CD4-positive, alpha-beta T cell (primary cell): ENCODE data around the gene GALNT1. TPM values are rescaled to one million over a fixed set of nuclear protein-coding genes. Genes with fewer than 3 reads are reported as not detected.

Experiments used
- ATAC-seq: fragments of 200-7000 bp; cut with Tn5 transposase; one replicate; pipeline ENCODE4 v1.10.0; 2022; ENCODE audit warnings: mild to moderate bottlenecking; ENCODE audit not compliant: poor library complexity
- CTCF ChIA-PET: fragments of 350-600 bp; sonication (Branson Sonifier 250); formaldehyde crosslinking; loops from one replicate; lab custom pipeline; 2021; ENCODE audit warnings: antibody characterized with exemption, inconsistent platforms; lab: Charles Lee
- POLR2A ChIA-PET: fragments of 350-600 bp; sonication (Branson Sonifier 250); formaldehyde crosslinking; loops from one replicate; lab custom pipeline; 2021; ENCODE audit warnings: antibody characterized with exemption, inconsistent platforms; lab: Charles Lee
- DNase-seq, 14 experiments: peaks; one replicate each; pipeline ENCODE4 v3.0.0-alpha.2; 2013 to 2020; ENCODE audit warnings: mixed read lengths in 2 of 14
- H3K27ac ChIP-seq, 2 donors: one replicate each; pipeline versions ENCODE4 v1.5.1 to v1.7.0; 2013; ENCODE audit warnings: low read length in 2 of 2, low read depth in 1 of 2, mild to moderate bottlenecking in 1 of 2
- H3K27me3 ChIP-seq, 2 experiments: 1 replicate in 1 of 2; 2 replicates in 1 of 2; pipeline versions ENCODE4 v1.6.1 to v1.7.0; 2013; ENCODE audit warnings: low read length in 2 of 2, control low read depth in 1 of 2, mild to moderate bottlenecking in 1 of 2, moderate library complexity in 1 of 2; ENCODE audit not compliant: insufficient read depth in 2 of 2, control insufficient read depth in 1 of 2
- H3K36me3 ChIP-seq: one replicate; pipeline ENCODE4 v1.6.1; 2013; ENCODE audit warnings: low read length, control low read depth; ENCODE audit not compliant: insufficient read depth
- H3K4me1 ChIP-seq: one replicate; pipeline ENCODE4 v1.6.1; 2013; ENCODE audit warnings: low read length, control low read depth; ENCODE audit not compliant: insufficient read depth
- H3K4me3 ChIP-seq: one replicate; pipeline ENCODE4 v1.5.1; 2013; ENCODE audit warnings: mild to moderate bottlenecking, low read length, moderate library complexity
- H3K9me3 ChIP-seq, 2 experiments: 1 replicate in 1 of 2; 2 replicates in 1 of 2; pipeline versions ENCODE4 v1.6.1 to v1.7.0; 2013; ENCODE audit warnings: low read length in 2 of 2, mild to moderate bottlenecking in 2 of 2, control low read depth in 1 of 2, moderate library complexity in 1 of 2; ENCODE audit not compliant: control insufficient read depth in 1 of 2, insufficient read depth in 1 of 2
- H3K27ac Mint-ChIP-seq: one replicate; pipeline ENCODE4 v1.8.0; 2020; ENCODE audit warnings: mixed read lengths
- H3K27me3 Mint-ChIP-seq: one replicate; pipeline ENCODE4 v1.8.0; 2021; ENCODE audit warnings: mixed read lengths
- H3K36me3 Mint-ChIP-seq: one replicate; pipeline ENCODE4 v1.8.0; 2021; ENCODE audit warnings: low read depth, mixed read lengths
- H3K4me1 Mint-ChIP-seq: one replicate; pipeline ENCODE4 v1.8.0; 2021; ENCODE audit warnings: low read depth, mixed read lengths
- H3K4me3 Mint-ChIP-seq: one replicate; pipeline ENCODE4 v1.8.0; 2020; ENCODE audit warnings: mild to moderate bottlenecking, mixed read lengths
- H3K9me3 Mint-ChIP-seq: one replicate; pipeline ENCODE4 v1.8.0; 2020; ENCODE audit warnings: mixed read lengths
- intact Hi-C, 2 experiments: fragments of 100-400 bp; cut with DNase I in 1 of 2; cut with micrococcal nuclease in 1 of 2; formaldehyde crosslinking; loops; one replicate each; pipeline versions ENCODE4 v1.15.1 to v1.9.0; 2023 to 2025; cut with DNase I, micrococcal nuclease
- total RNA-seq, 174 experiments: library from RNA in 2 of 174; stranded (reverse) in 2 of 174; gene quantifications; one replicate each; pipeline ENCODE4 v1.2.3 and lab custom pipeline; 2021 to 2026
- TF ChIP-seq, protein P1 (sequence below): fragments of 200-600 bp; IDR thresholded peaks from one replicate; pipeline ENCODE4 v1.8.0; 2022; ENCODE audit warnings: antibody characterized with exemption, mild to moderate bottlenecking

Gene GALNT1
- total RNA-seq, 2 experiments from 2014 or later, result 16.1 to 17.9 TPM

DNA sequence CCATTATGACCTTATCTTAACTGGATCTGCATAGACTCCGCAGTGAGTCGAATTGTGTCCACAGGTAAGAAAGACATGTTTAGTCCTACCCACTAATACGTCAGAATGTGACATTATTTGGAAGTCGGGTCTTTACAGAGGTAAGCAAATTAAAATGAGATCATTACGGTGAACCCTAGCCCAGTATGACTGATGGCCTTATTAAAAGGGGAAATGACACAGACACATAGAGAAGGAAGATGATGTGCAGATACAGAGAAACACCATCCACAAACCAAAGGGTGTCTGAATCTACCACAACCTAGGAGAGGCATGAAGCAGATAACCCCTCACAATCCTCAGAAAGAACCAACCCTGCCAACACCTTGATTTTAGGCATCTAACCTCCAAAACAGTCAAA lies 135.6 kb downstream of the GALNT1 start:
- intact Hi-C loops, result no loop called here
- CTCF ChIA-PET, result no interaction called here
- Mint-ChIP-seq H3K9me3 (peaks cover 15% of the 10 kb centered on the region), H3K27ac (no peak overlapping the region), H3K27me3 (no peaks in the 10 kb centered on the region), H3K4me1 (no peaks in the 10 kb centered on the region), H3K36me3 (peaks cover 13% of the 10 kb centered on the region), H3K4me3 (no peak overlapping the region)
- Histone ChIP-seq H3K27ac (no peak overlapping the region), H3K4me3 (no peak overlapping the region), H3K4me1 (no peaks in the 10 kb centered on the region), H3K36me3 (no peaks in the 10 kb centered on the region), H3K9me3 (peaks cover 0 to 13% of the 10 kb centered on the region in 2 experiments), H3K27me3 (peaks cover 0 to 5% of the 10 kb centered on the region in 2 experiments)
- DNase-seq, result no peak
- POLR2A ChIA-PET, result no interaction called here
- TF ChIP-seq, protein P1, sequence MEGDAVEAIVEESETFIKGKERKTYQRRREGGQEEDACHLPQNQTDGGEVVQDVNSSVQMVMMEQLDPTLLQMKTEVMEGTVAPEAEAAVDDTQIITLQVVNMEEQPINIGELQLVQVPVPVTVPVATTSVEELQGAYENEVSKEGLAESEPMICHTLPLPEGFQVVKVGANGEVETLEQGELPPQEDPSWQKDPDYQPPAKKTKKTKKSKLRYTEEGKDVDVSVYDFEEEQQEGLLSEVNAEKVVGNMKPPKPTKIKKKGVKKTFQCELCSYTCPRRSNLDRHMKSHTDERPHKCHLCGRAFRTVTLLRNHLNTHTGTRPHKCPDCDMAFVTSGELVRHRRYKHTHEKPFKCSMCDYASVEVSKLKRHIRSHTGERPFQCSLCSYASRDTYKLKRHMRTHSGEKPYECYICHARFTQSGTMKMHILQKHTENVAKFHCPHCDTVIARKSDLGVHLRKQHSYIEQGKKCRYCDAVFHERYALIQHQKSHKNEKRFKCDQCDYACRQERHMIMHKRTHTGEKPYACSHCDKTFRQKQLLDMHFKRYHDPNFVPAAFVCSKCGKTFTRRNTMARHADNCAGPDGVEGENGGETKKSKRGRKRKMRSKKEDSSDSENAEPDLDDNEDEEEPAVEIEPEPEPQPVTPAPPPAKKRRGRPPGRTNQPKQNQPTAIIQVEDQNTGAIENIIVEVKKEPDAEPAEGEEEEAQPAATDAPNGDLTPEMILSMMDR, result no peak
- no peak for ATAC-seq

- Histone ChIP-seq H3K4me3 (no peak overlapping the region), H3K27me3 (peaks cover 5 to 7% of the 10 kb centered on the region in 2 experiments), H3K4me1 (no peaks in the 10 kb centered on the region), H3K9me3 (peaks cover 0 to 10% of the 10 kb centered on the region in 2 experiments), H3K36me3 (no peaks in the 10 kb centered on the region), H3K27ac (no peak overlapping the region)
- Mint-ChIP-seq H3K27me3 (peaks cover 4% of the 10 kb centered on the region), H3K9me3 (peaks cover 15% of the 10 kb centered on the region), H3K27ac (no peak overlapping the region), H3K36me3 (no peaks in the 10 kb centered on the region), H3K4me1 (no peaks in the 10 kb centered on the region), H3K4me3 (no peak overlapping the region)
- TF ChIP-seq, protein P1, result no peak
- CTCF ChIA-PET, result no interaction called here
- DNase-seq (no peak), ATAC-seq (no peak)
- intact Hi-C loops, result no loop called here
- POLR2A ChIA-PET, result no interaction called here
Observed at GRCh38 chr18:35721431-35722081, 140.0 kb downstream of the GALNT1 start.

- Mint-ChIP-seq H3K4me3 (no peak overlapping the region), H3K27me3 (no peaks in the 10 kb centered on the region), H3K36me3 (no peaks in the 10 kb centered on the region), H3K4me1 (no peaks in the 10 kb centered on the region), H3K9me3 (peaks cover 4% of the 10 kb centered on the region), H3K27ac (no peak overlapping the region)
- ChIA-PET CTCF (no interaction called here), POLR2A (no interaction called here)
- intact Hi-C loops, result no loop called here
- Histone ChIP-seq H3K36me3 (no peaks in the 10 kb centered on the region), H3K4me3 (no peak overlapping the region), H3K27ac (no peak overlapping the region), H3K27me3 (peaks cover 0 to 7% of the 10 kb centered on the region in 2 experiments), H3K9me3 (peaks cover 0 to 4% of the 10 kb centered on the region in 2 experiments), H3K4me1 (no peaks in the 10 kb centered on the region)
- no peak for ATAC-seq
- DNase-seq, result no peak
- TF ChIP-seq, protein P1, result no peak
Observed at GRCh38 chr18:35728676-35729075, 147.1 kb downstream of the GALNT1 start.
